B cell (primary cell): ENCODE results near the gene ADAMTSL4. TPM values are rescaled to one million over a fixed set of nuclear protein-coding genes. Genes with fewer than 3 reads are reported as not detected.

ENCODE experiments used
- ATAC-seq: fragments of 200-7000 bp; cut with Tn5 transposase; one replicate; pipeline ENCODE4 v1.10.0; 2021; ENCODE audit warnings: low read depth, mild to moderate bottlenecking, moderate number of reproducible peaks, moderate library complexity
- CTCF ChIA-PET: fragments of 350-600 bp; sonication (Branson Sonifier 250); formaldehyde crosslinking; loops from one replicate; lab custom pipeline; 2021; ENCODE audit warnings: antibody characterized with exemption, inconsistent platforms; lab: Charles Lee
- POLR2A ChIA-PET: fragments of 350-600 bp; sonication (Branson Sonifier 250); formaldehyde crosslinking; loops from one replicate; lab custom pipeline; 2021; ENCODE audit warnings: antibody characterized with exemption; lab: Charles Lee
- DNase-seq: peaks from one replicate; pipeline ENCODE4 v3.0.0; 2013
- H2AFZ ChIP-seq: 2 replicates; pipeline ENCODE4 v1.6.1; 2012; ENCODE audit warnings: mild to moderate bottlenecking, low read depth, low read length; ENCODE audit not compliant: insufficient read depth, poor library complexity, severe bottlenecking
- H3K27ac ChIP-seq, 2 donors: 1 replicate in 1 of 2; 2 replicates in 1 of 2; pipeline ENCODE4 v1.5.1; 2012 to 2013; ENCODE audit warnings: low read length in 2 of 2, mild to moderate bottlenecking in 2 of 2, moderate library complexity in 1 of 2
- H3K27me3 ChIP-seq, 4 experiments: fragments of 200-600 bp in 1 of 4; sonication (generic) in 1 of 4; replicated peaks in 1 of 4; 1 replicate in 2 of 4; 2 replicates in 2 of 4; pipeline versions ENCODE4 v1.6.1 to v1.7.0; 2013 to 2016; ENCODE audit warnings: low read length in 3 of 4, mild to moderate bottlenecking in 2 of 4, mixed read lengths in 1 of 4, moderate library complexity in 1 of 4; ENCODE audit not compliant: insufficient read depth in 4 of 4, control insufficient read depth in 3 of 4; ENCODE audit errors: control extremely low read depth in 1 of 4
- H3K36me3 ChIP-seq, 2 experiments: replicated peaks in 1 of 2; 1 replicate in 1 of 2; 2 replicates in 1 of 2; pipeline versions ENCODE4 v1.6.1 to v1.7.1; 2013; ENCODE audit warnings: low read length in 1 of 2; ENCODE audit not compliant: insufficient read depth in 2 of 2, control insufficient read depth in 1 of 2; ENCODE audit errors: control extremely low read depth in 1 of 2, extremely low read depth in 1 of 2
- H3K4me1 ChIP-seq, 2 donors: fragments of 200-600 bp in 1 of 2; sonication (generic) in 1 of 2; 1 replicate in 1 of 2; 2 replicates in 1 of 2; pipeline versions ENCODE4 v1.5.1 to v1.6.1; 2013 to 2017; ENCODE audit warnings: low read length in 2 of 2; ENCODE audit not compliant: control insufficient read depth in 2 of 2, insufficient read depth in 2 of 2
- H3K4me2 ChIP-seq: replicated peaks from 2 replicates; pipeline ENCODE3; 2012; ENCODE audit warnings: mild to moderate bottlenecking, low read depth, low read length; ENCODE audit not compliant: poor library complexity, severe bottlenecking
- H3K4me3 ChIP-seq, 5 experiments: fragments of 200-600 bp in 1 of 5; sonication (generic) in 1 of 5; 1 replicate in 3 of 5; 2 replicates in 2 of 5; pipeline versions ENCODE4 v1.5.1 to v1.7.0; 2011 to 2016; ENCODE audit warnings: low read length in 4 of 5, mild to moderate bottlenecking in 4 of 5, low read depth in 2 of 5, control low read depth in 1 of 5, moderate library complexity in 1 of 5; ENCODE audit not compliant: insufficient read depth in 1 of 5; ENCODE audit errors: control extremely low read depth in 1 of 5, extremely low read depth in 1 of 5
- H3K79me2 ChIP-seq: fragments of 200-600 bp; sonication (generic); one replicate; pipeline ENCODE4 v1.6.0; 2016; ENCODE audit warnings: low read length; ENCODE audit not compliant: control insufficient read depth, insufficient read depth
- H3K9ac ChIP-seq: fragments of 200-600 bp; sonication (generic); 2 replicates; pipeline ENCODE4 v1.6.1; 2017; ENCODE audit warnings: mild to moderate bottlenecking, low read length, moderate library complexity
- H3K9me3 ChIP-seq, 3 donors: one replicate each; pipeline versions ENCODE4 v1.6.1 to v1.7.1; 2013; ENCODE audit warnings: low read length in 2 of 3; ENCODE audit not compliant: control insufficient read depth in 2 of 3, insufficient read depth in 1 of 3; ENCODE audit errors: control extremely low read depth in 1 of 3
- H4K20me1 ChIP-seq: 2 replicates; pipeline ENCODE4 v1.6.0; 2012; ENCODE audit warnings: mild to moderate bottlenecking, low read length; ENCODE audit not compliant: insufficient read depth, control insufficient read depth, poor library complexity, severe bottlenecking
- H3K27ac Mint-ChIP-seq: one replicate; pipeline ENCODE4 v1.8.0; 2021; ENCODE audit warnings: mixed read lengths
- H3K27me3 Mint-ChIP-seq: one replicate; pipeline ENCODE4 v1.8.0; 2021; ENCODE audit warnings: mixed read lengths
- H3K4me1 Mint-ChIP-seq: one replicate; pipeline ENCODE4 v1.8.0; 2021; ENCODE audit warnings: mixed read lengths
- H3K4me3 Mint-ChIP-seq: one replicate; pipeline ENCODE4 v1.8.0; 2021; ENCODE audit warnings: mixed read lengths
- H3K9me3 Mint-ChIP-seq: one replicate; pipeline ENCODE4 v1.8.0; 2022; ENCODE audit warnings: mixed read lengths; ENCODE audit not compliant: insufficient read depth
- EZH2 ChIP-seq: IDR thresholded peaks from 2 replicates; pipeline ENCODE4 v1.6.1; 2012; ENCODE audit warnings: borderline replicate concordance, low read depth, mild to moderate bottlenecking, moderate library complexity, low read length; ENCODE audit not compliant: insufficient read depth, poor library complexity, severe bottlenecking
- WGBS: methylation state at CpG from one replicate; pipeline ENCODE4 v1.1.5; 2013; ENCODE audit warnings: missing lambda C conversion rate; ENCODE audit not compliant: insufficient coverage; 5-methylcytosine and 5-hydroxymethylcytosine counted together
- intact Hi-C: fragments of 100-400 bp; cut with micrococcal nuclease; formaldehyde crosslinking; loops from one replicate; pipeline ENCODE4 v1.10.0; 2022
- polyA plus RNA-seq: library from polyadenylated mRNA; depleted of rRNA; stranded (reverse); fragments of >200 nt; gene quantifications from 2 replicates; pipeline ENCODE4 v1.2.3, GENCODE V29; 2012
- total RNA-seq, 2 donors: library from RNA; stranded (reverse); fragments of 120-200 nt in 1 of 2; gene quantifications; 1 replicate in 1 of 2; 2 replicates in 1 of 2; pipeline versions ENCODE4 v1.2.3 to v1.2.4, GENCODE V29; 2013 to 2022
- TF ChIP-seq, protein P1 (sequence below): fragments of 200-600 bp; IDR thresholded peaks from one replicate; pipeline ENCODE4 v1.8.0; 2022; ENCODE audit warnings: antibody characterized with exemption, mild to moderate bottlenecking

ADAMTSL4 gene
- total and polyA plus RNA-seq, 2 donors (not counting 1 experiment from before 2014, with no cell fraction given) = 0.70 TPM; not detected in 1

DNA sequence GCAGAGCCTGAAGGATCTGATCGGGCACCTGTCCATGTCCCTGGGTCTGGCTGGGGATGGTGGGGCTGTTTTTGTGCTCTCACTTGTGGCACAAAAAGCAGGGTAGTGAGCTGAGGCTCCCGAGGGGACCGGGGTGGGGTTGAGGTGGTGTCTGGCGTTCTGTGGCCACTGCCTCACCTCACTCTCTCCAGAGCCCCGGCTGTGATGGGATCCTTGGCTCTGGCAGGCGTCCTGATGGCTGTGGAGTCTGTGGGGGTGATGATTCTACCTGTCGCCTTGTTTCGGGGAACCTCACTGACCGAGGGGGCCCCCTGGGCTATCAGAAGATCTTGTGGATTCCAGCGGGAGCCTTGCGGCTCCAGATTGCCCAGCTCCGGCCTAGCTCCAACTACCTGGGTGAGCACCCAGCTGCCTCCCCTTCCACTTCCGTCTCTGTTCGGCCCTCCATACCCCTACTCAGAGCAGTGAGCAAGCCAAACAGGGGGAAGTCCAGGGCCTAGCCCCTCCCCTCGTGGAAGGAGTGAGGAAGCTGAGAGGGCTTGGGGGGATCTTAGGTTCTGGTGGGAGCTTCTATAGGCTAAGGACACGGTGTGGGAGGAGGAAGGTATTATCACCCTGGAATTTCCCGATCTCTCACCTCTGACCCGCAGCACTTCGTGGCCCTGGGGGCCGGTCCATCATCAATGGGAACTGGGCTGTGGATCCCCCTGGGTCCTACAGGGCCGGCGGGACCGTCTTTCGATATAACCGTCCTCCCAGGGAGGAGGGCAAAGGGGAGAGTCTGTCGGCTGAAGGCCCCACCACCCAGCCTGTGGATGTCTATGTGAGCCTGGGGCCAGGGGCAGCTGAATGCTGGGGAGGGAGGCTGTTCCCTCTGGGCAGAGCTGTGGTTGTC is 7.0 kb downstream of the ADAMTSL4 start:
- Mint-ChIP-seq H3K27ac (no peak overlapping the region), H3K27me3 (no peaks in the 10 kb centered on the region), H3K9me3 (no peaks in the 10 kb centered on the region), H3K4me3 (no peak overlapping the region), H3K4me1 (peaks cover 32% of the 10 kb centered on the region)
- intact Hi-C loops = no loop called here
- ATAC-seq = no peak
- ChIA-PET CTCF (interaction anchor here (0.5 to 14.8 kb wide), 3 partner anchors 21 to 133 kb away, joined by 3 to 661 read pairs (median 497); partner anchors contain the start of genes ENSA and MCL1), POLR2A (no interaction called here)
- Histone ChIP-seq H3K9ac (no peak overlapping the region), H2AFZ (no peak overlapping the region), H3K27ac (no peak overlapping the region), H3K36me3 (no peaks in the 10 kb centered on the region), H3K4me2 (no peak overlapping the region), H3K27me3 (peaks cover 0 to 6% (median 0%) of the 10 kb centered on the region in 4 experiments), H3K79me2 (peaks cover 11% of the 10 kb centered on the region), H4K20me1 (peaks cover 3% of the 10 kb centered on the region), H3K4me3 (no peak overlapping the region), H3K4me1 (peaks cover 19 to 30% of the 10 kb centered on the region in 2 donors), H3K9me3 (no peaks in the 10 kb centered on the region)
- WGBS = 93% methylated on average over 22 of the region's 26 CpGs
- DNase-seq = no peak
- TF ChIP-seq, protein P1, sequence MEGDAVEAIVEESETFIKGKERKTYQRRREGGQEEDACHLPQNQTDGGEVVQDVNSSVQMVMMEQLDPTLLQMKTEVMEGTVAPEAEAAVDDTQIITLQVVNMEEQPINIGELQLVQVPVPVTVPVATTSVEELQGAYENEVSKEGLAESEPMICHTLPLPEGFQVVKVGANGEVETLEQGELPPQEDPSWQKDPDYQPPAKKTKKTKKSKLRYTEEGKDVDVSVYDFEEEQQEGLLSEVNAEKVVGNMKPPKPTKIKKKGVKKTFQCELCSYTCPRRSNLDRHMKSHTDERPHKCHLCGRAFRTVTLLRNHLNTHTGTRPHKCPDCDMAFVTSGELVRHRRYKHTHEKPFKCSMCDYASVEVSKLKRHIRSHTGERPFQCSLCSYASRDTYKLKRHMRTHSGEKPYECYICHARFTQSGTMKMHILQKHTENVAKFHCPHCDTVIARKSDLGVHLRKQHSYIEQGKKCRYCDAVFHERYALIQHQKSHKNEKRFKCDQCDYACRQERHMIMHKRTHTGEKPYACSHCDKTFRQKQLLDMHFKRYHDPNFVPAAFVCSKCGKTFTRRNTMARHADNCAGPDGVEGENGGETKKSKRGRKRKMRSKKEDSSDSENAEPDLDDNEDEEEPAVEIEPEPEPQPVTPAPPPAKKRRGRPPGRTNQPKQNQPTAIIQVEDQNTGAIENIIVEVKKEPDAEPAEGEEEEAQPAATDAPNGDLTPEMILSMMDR = no peak
- no peak for TF ChIP-seq EZH2
